LNCaP clone FGC (cell line): Measurements from ENCODE around the gene RSAD2.

Source experiments
- DNase-seq: peaks from one replicate; pipeline ENCODE4 v3.0.0-alpha.2; 2011; ENCODE audit warnings: low read depth
- H3K4me3 ChIP-seq: 2 replicates; pipeline ENCODE4 v1.5.1; 2011; ENCODE audit warnings: mild to moderate bottlenecking, low read depth, low read length, control low read depth
- TF ChIP-seq, protein P1 (sequence below): IDR thresholded peaks from 2 replicates; pipeline ENCODE4 v1.5.1; 2012; ENCODE audit warnings: mild to moderate bottlenecking; ENCODE audit not compliant: control insufficient read depth, insufficient read depth; ENCODE audit errors: extremely low read depth

The RSAD2 gene

DNA sequence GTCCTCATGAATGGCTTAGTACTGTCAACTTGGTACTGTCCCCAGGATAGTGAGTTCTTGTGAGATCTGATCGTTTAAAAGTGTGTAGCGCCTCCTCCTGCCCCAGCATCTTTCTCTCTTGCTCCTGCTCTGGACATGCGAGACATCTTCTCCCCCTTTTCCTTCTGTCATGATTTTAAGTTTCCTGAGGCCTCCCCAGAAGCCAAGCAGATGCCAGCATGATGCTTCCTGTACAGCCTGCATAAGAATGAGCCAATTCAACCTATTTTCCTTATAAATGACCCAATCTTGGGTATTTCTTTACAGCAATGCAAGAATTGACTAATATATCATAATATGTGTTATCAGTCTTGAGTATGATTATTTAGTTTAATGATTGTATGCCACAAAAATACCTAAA, 3.5 kb upstream of the RSAD2 start:
- TF ChIP-seq, protein P1, sequence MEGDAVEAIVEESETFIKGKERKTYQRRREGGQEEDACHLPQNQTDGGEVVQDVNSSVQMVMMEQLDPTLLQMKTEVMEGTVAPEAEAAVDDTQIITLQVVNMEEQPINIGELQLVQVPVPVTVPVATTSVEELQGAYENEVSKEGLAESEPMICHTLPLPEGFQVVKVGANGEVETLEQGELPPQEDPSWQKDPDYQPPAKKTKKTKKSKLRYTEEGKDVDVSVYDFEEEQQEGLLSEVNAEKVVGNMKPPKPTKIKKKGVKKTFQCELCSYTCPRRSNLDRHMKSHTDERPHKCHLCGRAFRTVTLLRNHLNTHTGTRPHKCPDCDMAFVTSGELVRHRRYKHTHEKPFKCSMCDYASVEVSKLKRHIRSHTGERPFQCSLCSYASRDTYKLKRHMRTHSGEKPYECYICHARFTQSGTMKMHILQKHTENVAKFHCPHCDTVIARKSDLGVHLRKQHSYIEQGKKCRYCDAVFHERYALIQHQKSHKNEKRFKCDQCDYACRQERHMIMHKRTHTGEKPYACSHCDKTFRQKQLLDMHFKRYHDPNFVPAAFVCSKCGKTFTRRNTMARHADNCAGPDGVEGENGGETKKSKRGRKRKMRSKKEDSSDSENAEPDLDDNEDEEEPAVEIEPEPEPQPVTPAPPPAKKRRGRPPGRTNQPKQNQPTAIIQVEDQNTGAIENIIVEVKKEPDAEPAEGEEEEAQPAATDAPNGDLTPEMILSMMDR, result no peak
- DNase-seq, result no peak
- no peak overlapping the region for H3K4me3 ChIP-seq

DNA sequence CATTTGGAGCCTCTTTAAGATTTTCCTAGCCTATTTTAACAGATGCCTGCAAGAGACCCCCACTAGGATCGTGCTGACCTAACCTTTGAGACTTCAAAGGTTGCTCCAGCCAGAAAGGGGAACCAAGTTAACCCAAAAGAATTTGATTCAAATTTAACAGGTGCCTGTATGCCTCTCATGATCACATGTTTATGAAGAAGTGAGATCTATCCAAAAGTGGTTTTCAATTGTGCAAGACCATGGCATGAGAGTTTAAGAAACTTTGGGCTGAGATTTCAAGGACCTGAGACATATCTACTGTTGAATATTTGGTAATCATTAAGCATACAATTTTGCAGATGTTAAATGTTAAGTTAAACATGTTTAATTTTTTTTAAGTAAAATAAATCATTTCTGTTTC, 1.3 kb upstream of the RSAD2 start:
- no peak overlapping the region for H3K4me3 ChIP-seq
- TF ChIP-seq, protein P1, result no peak
- no peak for DNase-seq

DNA sequence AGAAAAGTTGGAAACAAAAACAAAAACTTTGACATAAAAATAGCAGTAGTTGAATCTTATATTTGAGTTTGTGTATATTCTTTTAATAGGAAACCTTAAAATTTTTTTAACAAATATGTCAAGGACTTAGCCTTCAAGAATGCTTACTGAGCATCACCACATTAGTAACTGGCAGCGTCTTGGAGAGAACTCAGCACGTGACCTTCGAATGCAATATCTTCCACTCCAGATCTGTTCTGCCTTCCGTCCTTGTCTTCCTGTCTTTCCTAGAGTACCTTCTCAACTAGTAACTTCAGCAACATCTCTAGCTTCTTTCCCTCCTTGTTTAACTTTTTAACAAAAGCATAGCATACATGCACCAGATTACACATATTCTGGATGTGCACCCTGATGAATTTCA, 972 bp downstream of the RSAD2 start:
- TF ChIP-seq, protein P1, result no peak
- DNase-seq, result no peak

DNA sequence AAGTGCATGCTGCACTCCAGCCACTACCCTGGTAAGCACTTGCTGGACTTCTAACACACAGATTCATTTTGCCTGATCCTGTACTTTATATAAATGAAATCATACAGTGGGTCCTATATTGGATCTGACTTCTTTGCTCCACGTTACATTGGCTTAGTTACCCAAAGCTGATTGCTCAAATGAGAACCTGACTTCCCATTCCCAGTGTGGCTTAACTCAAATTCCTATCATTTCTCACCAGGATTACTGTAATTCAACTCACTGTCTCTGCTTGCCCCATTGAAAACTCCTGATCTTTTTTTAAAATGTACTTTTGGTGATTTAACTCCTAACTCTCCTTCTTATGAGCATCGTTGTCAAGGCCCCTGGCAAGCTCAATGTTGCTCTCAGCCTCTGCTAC, 1.4 kb downstream of the RSAD2 start:
- no peak overlapping the region for H3K4me3 ChIP-seq
- DNase-seq, result no peak
- TF ChIP-seq, protein P1, result no peak

More for the DNA sequence above, 972 bp downstream of the RSAD2 start:
- H3K4me3 ChIP-seq, result no peak overlapping the region

DNA sequence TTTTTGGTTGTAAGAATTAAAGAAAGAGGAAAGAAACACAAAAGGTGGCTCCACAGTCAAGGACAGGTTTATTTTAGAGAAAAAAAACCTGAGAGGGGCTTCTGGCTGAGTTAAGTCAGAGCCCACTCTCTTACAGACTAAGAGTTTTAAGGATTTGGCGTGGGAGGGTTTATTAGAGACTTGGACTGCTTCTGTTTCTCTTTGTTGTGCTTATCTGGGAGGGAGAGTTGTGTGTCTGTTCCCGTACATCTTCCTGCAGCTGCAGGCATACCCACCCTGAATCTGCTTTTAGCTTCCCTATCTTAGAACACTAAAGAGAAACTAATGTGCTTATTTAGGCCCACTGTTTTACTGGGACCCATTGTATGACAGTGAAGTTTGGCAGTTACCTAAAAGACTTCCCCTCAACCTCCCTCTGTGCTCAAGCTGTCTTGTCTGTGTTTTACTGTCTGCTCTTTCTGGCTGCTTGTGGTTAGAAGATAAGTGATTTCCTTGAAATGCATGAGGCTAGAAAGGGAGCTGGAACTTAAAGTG, 2.7 kb downstream of the RSAD2 start:
- no peak for DNase-seq
- H3K4me3 ChIP-seq, result no peak overlapping the region
- TF ChIP-seq, protein P1, result no peak

DNA sequence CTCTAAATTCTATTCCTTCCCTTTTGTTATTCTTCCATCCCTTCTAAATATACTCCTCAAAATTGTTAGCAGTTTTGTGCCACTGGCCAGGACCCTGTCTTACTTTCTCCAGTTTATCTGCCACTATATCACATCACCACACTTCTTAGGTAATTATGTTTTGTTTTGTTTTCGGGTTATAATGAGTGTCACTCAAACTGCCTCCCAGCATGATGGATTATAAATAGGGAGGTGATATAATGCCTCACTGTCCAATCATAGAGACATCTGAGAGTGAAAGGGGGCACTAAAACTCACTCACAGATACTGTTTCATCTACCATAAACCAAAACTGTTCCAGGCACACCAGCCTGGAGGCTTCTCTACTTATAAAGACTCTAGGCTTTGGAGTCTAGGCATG, 3.5 kb downstream of the RSAD2 start:
- no peak overlapping the region for H3K4me3 ChIP-seq
- no peak for DNase-seq
- TF ChIP-seq, protein P1, result no peak

DNA sequence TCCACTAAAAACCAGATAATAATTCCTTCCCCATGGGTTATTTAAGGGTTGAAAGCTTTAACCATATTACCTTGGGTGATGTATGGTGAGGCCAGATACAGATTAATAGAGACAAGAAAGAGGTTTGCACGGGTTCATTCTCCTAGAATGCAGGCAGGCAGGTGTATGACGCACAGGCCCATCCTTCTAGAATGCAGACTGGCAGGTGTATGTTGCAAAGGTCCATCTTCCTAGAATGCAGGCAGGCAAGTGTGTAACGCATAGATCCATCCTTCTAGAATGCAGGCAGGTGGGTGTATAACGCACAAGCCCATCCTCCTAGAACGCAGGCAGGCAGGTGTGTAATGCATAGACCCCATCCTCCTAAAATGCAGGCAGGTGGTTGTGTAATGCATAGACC, 3.9 kb downstream of the RSAD2 start:
- no peak overlapping the region for H3K4me3 ChIP-seq
- DNase-seq, result no peak
- TF ChIP-seq, protein P1, result no peak
